Right atrium auricular region (tissue), 2 donors: Measurements from ENCODE around the gene THRA. TPM values are rescaled to one million over a fixed set of nuclear protein-coding genes. Genes with fewer than 3 reads are reported as not detected.
A peak's percentile ranks its signal among the peaks of the same experiment; 100 is the strongest.
"Not testable (repeated sequence)": the region's sequence is repeated elsewhere in the genome, so short reads cannot be mapped to it uniquely, and the experiment has no call there.

Experiments used
- DNase-seq: peaks from one replicate; pipeline ENCODE4 v3.0.0-alpha.2; 2019; ENCODE audit warnings: low spot score
- H3K27ac ChIP-seq, 2 donors: fragments of 200-600 bp; sonication (generic); 1 replicate in 1 of 2; 2 replicates in 1 of 2; pipeline ENCODE4 v1.5.1; 2016 to 2019
- H3K27me3 ChIP-seq, 2 donors: fragments of 200-600 bp; sonication (generic); one replicate each; pipeline versions ENCODE4 v1.5.1 to v1.6.0; 2017 to 2019
- H3K36me3 ChIP-seq: fragments of 200-600 bp; sonication (generic); one replicate; pipeline ENCODE4 v1.5.1; 2016
- H3K4me1 ChIP-seq, 2 donors: fragments of 200-600 bp; sonication (generic); one replicate each; pipeline versions ENCODE4 v1.5.1 to v1.6.0; 2017 to 2019
- H3K4me3 ChIP-seq, 2 donors: fragments of 200-600 bp; sonication (generic); 1 replicate in 1 of 2; 2 replicates in 1 of 2; pipeline ENCODE4 v1.5.1; 2017 to 2019; ENCODE audit warnings: mild to moderate bottlenecking in 1 of 2, moderate library complexity in 1 of 2
- H3K9me3 ChIP-seq, 2 donors: fragments of 200-600 bp; sonication (generic); one replicate each; pipeline ENCODE4 v1.5.1; 2019
- microRNA-seq, 2 donors: library from miRNA; unstranded; fragments of <30 nt; microRNA quantifications; one replicate each; pipeline ENCODE4, GENCODE V29; 2016 to 2017; ENCODE audit warnings: borderline number of aligned reads in 2 of 2, borderline replicate concordance in 1 of 2
- total RNA-seq, 2 donors: library from RNA; depleted of rRNA; stranded (reverse); fragments of >200 nt; gene quantifications; one replicate each; pipeline ENCODE4 v1.1.0, GENCODE V29; 2016
- TF ChIP-seq, protein P1 (sequence below), 2 donors: fragments of 200-600 bp; sonication (generic); IDR thresholded peaks; one replicate each; pipeline ENCODE4 v1.5.1; 2019; ENCODE audit warnings: antibody characterized with exemption in 2 of 2

The THRA gene
- total RNA-seq, 2 donors from 2014 or later: 60.3 to 69.0 TPM

DNA sequence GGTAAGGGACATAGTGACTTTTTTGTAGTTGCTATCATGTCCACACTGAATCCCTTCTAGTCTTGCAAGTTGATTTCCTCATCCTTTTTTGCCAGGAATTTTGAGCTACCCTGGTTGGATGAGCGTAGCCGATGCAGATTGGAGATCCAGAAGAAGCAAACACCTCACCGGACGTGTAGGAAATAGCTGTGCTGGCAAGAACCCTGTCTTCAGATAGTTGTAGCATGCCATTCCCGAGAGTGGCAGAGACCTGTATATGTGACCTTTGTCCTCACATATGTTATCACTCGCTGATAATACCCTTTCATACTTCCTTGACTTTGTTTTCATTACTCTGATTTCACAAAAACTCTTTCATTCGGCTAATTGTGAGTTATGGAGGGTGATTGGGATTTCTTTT lies 71.4 kb downstream of the THRA start:
- H3K27me3 ChIP-seq: no peaks in the 10 kb centered on the region
- H3K36me3 ChIP-seq: peaks cover 73% of the 10 kb centered on the region
- no peak overlapping the region for H3K27ac ChIP-seq
- TF ChIP-seq, protein P1, sequence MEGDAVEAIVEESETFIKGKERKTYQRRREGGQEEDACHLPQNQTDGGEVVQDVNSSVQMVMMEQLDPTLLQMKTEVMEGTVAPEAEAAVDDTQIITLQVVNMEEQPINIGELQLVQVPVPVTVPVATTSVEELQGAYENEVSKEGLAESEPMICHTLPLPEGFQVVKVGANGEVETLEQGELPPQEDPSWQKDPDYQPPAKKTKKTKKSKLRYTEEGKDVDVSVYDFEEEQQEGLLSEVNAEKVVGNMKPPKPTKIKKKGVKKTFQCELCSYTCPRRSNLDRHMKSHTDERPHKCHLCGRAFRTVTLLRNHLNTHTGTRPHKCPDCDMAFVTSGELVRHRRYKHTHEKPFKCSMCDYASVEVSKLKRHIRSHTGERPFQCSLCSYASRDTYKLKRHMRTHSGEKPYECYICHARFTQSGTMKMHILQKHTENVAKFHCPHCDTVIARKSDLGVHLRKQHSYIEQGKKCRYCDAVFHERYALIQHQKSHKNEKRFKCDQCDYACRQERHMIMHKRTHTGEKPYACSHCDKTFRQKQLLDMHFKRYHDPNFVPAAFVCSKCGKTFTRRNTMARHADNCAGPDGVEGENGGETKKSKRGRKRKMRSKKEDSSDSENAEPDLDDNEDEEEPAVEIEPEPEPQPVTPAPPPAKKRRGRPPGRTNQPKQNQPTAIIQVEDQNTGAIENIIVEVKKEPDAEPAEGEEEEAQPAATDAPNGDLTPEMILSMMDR (IDR thresholded peaks at IDR 0.05): no peak
- H3K4me1 ChIP-seq: peaks cover 0 to 6% of the 10 kb centered on the region in 2 donors
- no peak overlapping the region for H3K4me3 ChIP-seq
- DNase-seq: no peak
- H3K9me3 ChIP-seq: no peaks in the 10 kb centered on the region

DNA sequence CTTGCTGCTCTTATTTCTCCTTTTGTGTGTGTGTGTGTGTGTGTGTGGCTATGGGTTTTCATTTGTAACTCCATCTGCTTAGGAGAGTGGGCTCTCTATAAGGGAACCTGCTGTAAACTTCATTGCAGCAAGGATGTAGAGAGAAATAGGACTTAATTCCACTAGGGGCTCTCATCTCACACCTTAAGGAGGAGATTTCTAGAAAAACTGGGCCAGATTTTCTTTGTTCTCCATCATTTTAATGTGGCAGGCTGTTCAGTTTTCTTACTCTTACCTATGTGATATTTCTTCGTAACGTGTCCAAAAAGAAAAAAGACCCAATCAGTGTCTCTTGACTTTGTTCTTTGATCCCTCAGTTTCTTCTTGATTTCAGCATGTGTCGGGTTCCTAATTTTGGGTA lies 73.1 kb downstream of the THRA start:
- Histone ChIP-seq H3K27ac (no peak overlapping the region), H3K4me1 (peaks cover 0 to 12% of the 10 kb centered on the region in 2 donors), H3K36me3 (peaks cover 57% of the 10 kb centered on the region), H3K9me3 (no peaks in the 10 kb centered on the region), H3K4me3 (no peak overlapping the region), H3K27me3 (no peaks in the 10 kb centered on the region)
- TF ChIP-seq, protein P1 (IDR thresholded peaks at IDR 0.05): no peak
- DNase-seq: no peak

DNA sequence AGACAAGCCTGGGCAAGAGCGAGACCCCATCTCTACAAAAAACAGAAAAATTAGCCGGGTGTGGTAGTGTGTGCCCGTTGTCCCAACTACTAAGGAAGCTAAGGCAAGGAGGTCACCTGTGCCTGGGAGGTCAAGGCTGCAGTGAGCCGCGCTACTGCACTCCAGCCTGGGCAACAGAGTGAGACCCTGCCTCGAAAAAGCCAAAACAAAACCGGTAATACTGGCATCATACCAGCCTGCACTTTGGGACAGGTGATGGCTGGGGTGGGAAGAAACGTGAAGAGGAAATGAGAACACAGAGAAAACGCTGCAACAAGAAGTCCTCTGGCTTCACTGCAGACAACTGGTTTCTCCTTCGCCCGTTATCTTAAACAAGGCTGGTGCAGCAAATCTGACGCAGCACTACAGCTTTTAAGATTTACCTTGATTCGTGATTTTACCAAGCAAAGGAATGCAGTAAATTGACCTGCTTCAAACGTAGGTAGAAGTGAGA lies 76.8 kb downstream of the THRA start:
- Histone ChIP-seq H3K4me3 (peak overlapping the region; percentile 38 to 90), H3K27ac (peak overlapping the region; percentile 96 to 99), H3K36me3 (peaks cover 38% of the 10 kb centered on the region), H3K27me3 (no peaks in the 10 kb centered on the region), H3K9me3 (no peaks in the 10 kb centered on the region), H3K4me1 (peaks cover 0 to 26% of the 10 kb centered on the region in 2 donors)
- DNase-seq: no peak
- TF ChIP-seq, protein P1 (IDR thresholded peaks at IDR 0.05): no peak

DNA sequence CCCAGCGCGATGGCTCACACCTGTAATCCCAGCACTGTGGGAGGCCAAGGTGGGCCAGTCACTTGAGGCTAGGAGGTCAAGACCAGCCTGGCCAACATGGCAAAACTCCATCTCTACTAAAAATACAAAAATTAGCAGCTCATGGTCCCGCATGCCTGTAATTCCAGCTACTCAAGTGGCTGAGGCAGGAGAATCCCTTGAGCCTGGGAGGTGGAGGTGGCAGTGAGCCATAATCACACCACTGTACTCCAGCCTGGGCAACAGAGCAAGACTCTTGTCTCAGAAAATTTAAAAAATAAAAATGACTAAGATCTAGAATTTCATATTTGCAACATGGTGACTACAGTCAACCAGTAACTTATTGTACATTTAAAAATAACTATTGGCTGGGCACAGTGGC lies 80.4 kb downstream of the THRA start:
- H3K27me3 ChIP-seq, H3K27ac ChIP-seq, DNase-seq, H3K9me3 ChIP-seq, H3K4me3 ChIP-seq: not testable (repeated sequence)
- Histone ChIP-seq H3K4me1 (peaks cover 0 to 28% of the 10 kb centered on the region in 2 donors), H3K36me3 (peaks cover 30% of the 10 kb centered on the region)

Small RNA genes within 50 kb of the gene (microRNA-seq; reads per million reads assigned to microRNA genes)
- 2.1 to 3.5 reads per million in 2 donors for gene MIR6884

Other genes with a start within 250 kb of the THRA start
- under 1 TPM; 0.37 to 0.51 TPM for gene IKZF3, start 198.7 kb upstream of the THRA start, total RNA-seq
- not detected for gene ZPBP2, start 194.8 kb upstream of the THRA start, total RNA-seq
- 1 to 10 TPM in 1 of 2 donors, under 1 TPM in 1; 0.44 to 1.2 TPM for gene GSDMB, start 144.3 kb upstream of the THRA start, total RNA-seq
- gene ORMDL3, start 135.4 kb upstream of the THRA start, total RNA-seq: 10 to 100 TPM; 31.5 to 41.5 TPM
- gene LRRC3C, start 135.2 kb upstream of the THRA start, total RNA-seq: not detected
- gene GSDMA, start 100.0 kb upstream of the THRA start, total RNA-seq: under 1 TPM in 1 of 2 donors, not detected in 1; 0.75 TPM
- gene PSMD3, start 82.2 kb upstream of the THRA start, total RNA-seq: 10 to 100 TPM; 76.3 to 88.8 TPM
- gene CSF3, start 47.5 kb upstream of the THRA start, total RNA-seq: 1 to 10 TPM in 1 of 2 donors, not detected in 1; 1.3 TPM
- gene MED24, start 8.6 kb upstream of the THRA start, total RNA-seq: 10 to 100 TPM; 44.2 to 44.7 TPM
- gene NR1D1, start 37.6 kb downstream of the THRA start, total RNA-seq: 1 to 10 TPM; 8.3 to 9.9 TPM
- gene MSL1, start 59.0 kb downstream of the THRA start, total RNA-seq: 10 to 100 TPM; 42.2 to 52.5 TPM
- 10 to 100 TPM; 26.0 to 35.5 TPM for gene CASC3, start 77.6 kb downstream of the THRA start, total RNA-seq
- gene RAPGEFL1, start 114.5 kb downstream of the THRA start, total RNA-seq: 1 to 10 TPM; 1.6 to 2.9 TPM
- gene WIPF2, start 156.3 kb downstream of the THRA start, total RNA-seq: 1 to 10 TPM; 5.0 to 8.5 TPM
- gene CDC6, start 224.9 kb downstream of the THRA start, total RNA-seq: 1 to 10 TPM in 1 of 2 donors, under 1 TPM in 1; 0.44 to 1.0 TPM
- 10 to 100 TPM; 28.5 to 51.7 TPM for gene RARA, start 246.2 kb downstream of the THRA start, total RNA-seq